Epithelial cell of esophagus (primary cell): Measurements from ENCODE around the gene TNNT3.

ENCODE experiments used
- DNase-seq: peaks from one replicate; pipeline ENCODE4 v3.0.0; 2010; ENCODE audit warnings: low read depth
- H3K4me3 ChIP-seq: 2 replicates; pipeline ENCODE4 v1.5.1; 2011; ENCODE audit warnings: mild to moderate bottlenecking, low read length, control low read depth
- TF ChIP-seq, protein P1 (sequence below): IDR thresholded peaks from 2 replicates; pipeline ENCODE4 v1.5.1; 2011; ENCODE audit warnings: low read depth, mild to moderate bottlenecking, low read length, control low read depth, inconsistent platforms; ENCODE audit not compliant: insufficient read depth; ENCODE audit errors: missing control alignments

The TNNT3 gene

DNA sequence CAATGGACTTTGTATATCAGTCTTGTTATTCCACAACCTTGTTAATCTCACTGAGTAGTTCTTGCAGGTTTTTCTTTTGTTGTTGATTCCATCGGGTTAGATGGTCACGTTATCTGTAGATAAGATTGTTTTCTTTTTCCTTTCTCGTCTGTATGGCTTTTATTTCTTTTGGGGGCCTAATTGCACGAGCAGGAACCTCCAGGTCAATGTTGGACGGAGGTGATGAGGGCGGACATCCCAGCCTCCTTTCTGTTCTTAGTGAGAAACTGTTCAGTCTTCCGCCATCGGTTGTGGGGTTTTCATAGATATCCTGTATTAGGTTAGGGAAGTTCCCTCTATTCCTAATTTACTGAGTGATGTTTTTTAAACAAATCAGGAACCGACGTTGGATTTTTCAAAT lies 23.0 kb upstream of the TNNT3 start:
- TF ChIP-seq, protein P1, sequence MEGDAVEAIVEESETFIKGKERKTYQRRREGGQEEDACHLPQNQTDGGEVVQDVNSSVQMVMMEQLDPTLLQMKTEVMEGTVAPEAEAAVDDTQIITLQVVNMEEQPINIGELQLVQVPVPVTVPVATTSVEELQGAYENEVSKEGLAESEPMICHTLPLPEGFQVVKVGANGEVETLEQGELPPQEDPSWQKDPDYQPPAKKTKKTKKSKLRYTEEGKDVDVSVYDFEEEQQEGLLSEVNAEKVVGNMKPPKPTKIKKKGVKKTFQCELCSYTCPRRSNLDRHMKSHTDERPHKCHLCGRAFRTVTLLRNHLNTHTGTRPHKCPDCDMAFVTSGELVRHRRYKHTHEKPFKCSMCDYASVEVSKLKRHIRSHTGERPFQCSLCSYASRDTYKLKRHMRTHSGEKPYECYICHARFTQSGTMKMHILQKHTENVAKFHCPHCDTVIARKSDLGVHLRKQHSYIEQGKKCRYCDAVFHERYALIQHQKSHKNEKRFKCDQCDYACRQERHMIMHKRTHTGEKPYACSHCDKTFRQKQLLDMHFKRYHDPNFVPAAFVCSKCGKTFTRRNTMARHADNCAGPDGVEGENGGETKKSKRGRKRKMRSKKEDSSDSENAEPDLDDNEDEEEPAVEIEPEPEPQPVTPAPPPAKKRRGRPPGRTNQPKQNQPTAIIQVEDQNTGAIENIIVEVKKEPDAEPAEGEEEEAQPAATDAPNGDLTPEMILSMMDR, result no peak
- no peak for DNase-seq
- H3K4me3 ChIP-seq, result no peak overlapping the region

DNA sequence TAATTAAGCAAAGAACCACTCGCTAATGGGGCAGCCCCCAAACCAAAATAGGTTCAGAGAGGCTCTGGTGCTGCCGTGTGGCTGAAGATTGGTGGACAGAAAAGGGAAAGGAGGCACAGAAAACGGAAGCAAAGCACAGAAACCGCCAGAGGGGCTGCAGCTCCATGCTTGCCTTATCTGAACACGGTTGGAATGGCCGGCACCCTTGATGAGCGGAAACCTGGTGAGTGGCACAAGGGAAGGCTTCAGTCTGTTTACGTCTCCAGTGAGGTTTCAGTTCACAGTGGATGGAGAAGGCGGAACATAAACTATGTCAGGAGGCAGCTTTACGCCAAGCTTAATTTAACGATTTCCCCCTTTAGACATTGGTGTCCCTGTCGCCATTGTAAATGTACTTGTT lies 22.6 kb upstream of the TNNT3 start:
- TF ChIP-seq, protein P1, result no peak
- DNase-seq, result no peak
- no peak overlapping the region for H3K4me3 ChIP-seq

DNA sequence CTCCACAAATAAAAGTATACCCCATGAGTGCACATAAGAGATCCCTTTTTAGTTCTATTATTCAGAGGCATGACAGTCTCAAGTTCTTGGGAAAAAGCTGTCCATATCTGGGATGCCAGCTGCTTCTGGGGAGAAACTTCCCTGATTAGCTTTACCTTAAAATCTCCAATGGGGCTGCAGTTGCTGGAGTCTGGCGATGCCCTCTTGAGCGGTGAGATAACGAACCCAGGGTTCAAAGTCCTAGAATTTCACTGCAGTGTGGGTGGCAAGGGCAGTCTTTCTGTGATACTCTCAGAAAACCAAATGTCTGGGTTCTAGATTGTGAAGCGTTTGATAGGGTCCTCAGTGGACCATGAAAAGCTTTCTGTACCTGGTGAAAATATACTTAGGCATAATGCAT lies 20.4 kb upstream of the TNNT3 start:
- no peak overlapping the region for H3K4me3 ChIP-seq

DNA sequence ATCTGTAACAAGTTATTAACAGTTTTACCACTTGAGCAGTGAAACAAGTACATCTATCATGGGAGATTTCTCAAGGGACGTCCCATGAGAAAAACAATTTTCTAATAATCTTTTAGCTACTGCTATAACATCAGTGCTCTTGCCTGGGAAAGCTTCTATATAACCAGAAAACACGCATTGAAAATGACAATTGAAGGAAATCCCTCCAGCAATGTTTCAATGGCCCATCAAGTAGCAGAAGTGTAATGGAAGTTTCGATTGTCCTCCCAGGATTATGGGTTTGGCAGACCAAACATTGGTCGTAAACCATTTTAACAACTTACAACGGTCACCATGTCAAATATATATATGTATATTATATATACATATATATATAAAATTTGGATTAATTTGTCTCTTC lies 19.8 kb upstream of the TNNT3 start:
- DNase-seq, result no peak
- TF ChIP-seq, protein P1, result no peak
- H3K4me3 ChIP-seq, result no peak overlapping the region

More for the DNA sequence above, 20.4 kb upstream of the TNNT3 start:
- no peak for DNase-seq
- TF ChIP-seq, protein P1, result no peak

DNA sequence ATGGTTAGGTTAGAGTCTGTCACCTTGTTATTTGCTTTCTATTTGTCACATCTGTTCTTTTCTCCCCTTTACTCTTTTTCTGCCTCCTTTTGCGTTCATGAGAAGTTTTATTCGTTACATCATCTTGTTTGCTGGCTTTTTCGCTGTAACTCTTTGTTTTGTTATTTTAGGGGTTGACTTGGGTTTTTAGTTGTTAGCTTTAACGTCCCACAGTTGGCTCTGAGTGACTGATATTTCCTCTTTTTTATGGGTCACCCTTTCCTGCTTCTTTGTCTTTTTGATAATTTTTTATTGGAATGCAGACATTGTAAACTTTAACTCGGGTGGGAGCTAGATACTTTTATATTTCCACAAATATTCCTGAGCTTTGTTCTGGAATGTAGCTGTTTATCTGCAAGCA lies 13.3 kb upstream of the TNNT3 start:
- no peak overlapping the region for H3K4me3 ChIP-seq
- no peak for DNase-seq
- TF ChIP-seq, protein P1, result no peak

DNA sequence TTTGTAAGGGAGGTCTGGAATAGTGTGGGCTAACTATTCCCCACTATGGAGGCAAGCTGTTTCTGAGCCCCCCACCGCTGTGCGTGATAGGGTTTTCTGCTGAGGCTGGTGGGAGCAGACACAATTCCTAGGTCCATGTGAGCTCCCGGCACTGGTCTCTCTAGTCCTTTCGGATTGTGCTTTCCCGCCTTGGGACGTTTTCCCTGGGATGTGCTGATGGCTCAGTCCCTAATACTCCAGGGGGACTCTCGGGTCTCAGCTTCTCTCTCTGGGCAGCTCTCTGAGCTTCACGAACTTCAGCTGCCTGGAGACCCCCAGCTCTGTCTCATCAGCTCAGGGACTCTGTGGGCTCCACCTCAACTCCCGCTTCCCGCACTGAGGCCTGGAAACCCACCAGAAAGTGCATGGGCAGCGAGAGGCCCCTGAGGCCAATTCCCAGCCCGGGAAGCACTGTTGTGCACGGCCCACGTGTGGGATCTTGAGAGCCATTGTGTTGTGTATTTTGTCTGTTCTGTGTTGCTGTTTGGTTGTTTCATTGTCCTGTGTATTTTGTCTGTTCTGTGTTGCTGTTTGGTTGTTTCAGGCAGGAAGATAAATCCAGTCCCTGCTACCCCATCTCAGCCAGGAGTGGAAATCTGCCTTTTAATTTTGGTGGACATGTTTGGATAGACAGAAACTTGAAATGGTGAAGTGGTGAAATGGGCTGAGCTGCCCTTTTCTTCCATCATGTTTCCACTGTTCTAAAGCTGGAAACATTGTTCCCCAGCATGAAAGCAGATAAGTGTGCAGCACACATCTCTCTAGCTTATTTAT lies 12.7 kb upstream of the TNNT3 start:
- H3K4me3 ChIP-seq, result no peak overlapping the region
- TF ChIP-seq, protein P1, result no peak
- DNase-seq, result no peak

DNA sequence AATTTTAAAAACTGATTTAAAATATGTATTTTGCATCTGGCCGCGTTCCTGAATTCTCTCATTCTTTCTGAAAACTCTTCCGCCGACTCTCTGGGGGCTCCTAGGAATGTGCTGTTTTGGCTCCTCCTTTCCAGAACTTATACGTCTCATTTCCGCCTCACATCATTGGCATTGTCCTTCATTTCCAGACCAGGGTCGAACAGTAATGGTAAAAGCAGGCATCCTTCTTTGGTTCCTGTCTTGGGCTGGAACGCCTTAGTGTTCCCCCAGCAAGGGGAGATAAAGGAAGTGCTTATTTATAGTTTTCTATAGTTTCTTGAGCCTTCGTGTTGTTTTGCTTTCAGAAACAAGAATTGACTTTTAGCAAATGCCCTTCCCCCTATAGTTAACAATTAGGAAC lies 10.9 kb upstream of the TNNT3 start:
- no peak overlapping the region for H3K4me3 ChIP-seq
- DNase-seq, result no peak
- TF ChIP-seq, protein P1, result no peak
